Measurements from ENCODE around the gene SLC51A.
"Not testable (repeated sequence)": the region's sequence is repeated elsewhere in the genome, so short reads cannot be mapped to it uniquely, and the experiment has no call there.

Gene SLC51A

GRCh38 chr3:196216089-196216564 lies at the start of gene SLC51A:
Gene SLC51A (plus strand): TSS chr3:196216534. CDS start chr3:196216713, 179 bp downstream.
- Histone ChIP-seq H2AFZ (ENCODE audit: low read length, unreplicated experiment) (no peak within 1 kb of the TSS), H3K36me3 (ENCODE audit: insufficient read depth, low read length) (no peaks in the 10 kb centered on the region), H3K4me1 (ENCODE audit: control insufficient read depth, insufficient read depth, low read length, unreplicated experiment) (peaks cover 15% of the 10 kb centered on the region), H3K79me2 (ENCODE audit: control insufficient read depth, insufficient read depth, low read length, unreplicated experiment) (no peaks in the 10 kb centered on the region), H3K4me3 (ENCODE audit: low read depth, low read length) (no peak within 1 kb of the TSS), H3K27me3 (ENCODE audit: insufficient read depth, low read length) (no peaks in the 10 kb centered on the region), H3K27ac (ENCODE audit: low read depth, low read length) (no peak within 1 kb of the TSS)

GRCh38 chr3:196166741-196167140 lies 49.6 kb upstream of the SLC51A start:
- no peaks in the 10 kb centered on the region for H3K79me2 ChIP-seq (ENCODE audit: control insufficient read depth, insufficient read depth, low read length, unreplicated experiment)
- H3K4me1 ChIP-seq (ENCODE audit: control insufficient read depth, insufficient read depth, low read length, unreplicated experiment), result no peaks in the 10 kb centered on the region
- no peak overlapping the region for H2AFZ ChIP-seq (ENCODE audit: low read length, unreplicated experiment)
- H3K36me3 ChIP-seq (ENCODE audit: insufficient read depth, low read length), result no peaks in the 10 kb centered on the region
- no peak overlapping the region for H3K4me3 ChIP-seq (ENCODE audit: low read depth, low read length)
- no peak overlapping the region for H3K27ac ChIP-seq (ENCODE audit: low read depth, low read length)
- no peaks in the 10 kb centered on the region for H3K27me3 ChIP-seq (ENCODE audit: insufficient read depth, low read length)

GRCh38 chr3:196168808-196169391 lies 47.4 kb upstream of the SLC51A start:
- no peak overlapping the region for H3K4me3 ChIP-seq (ENCODE audit: low read depth, low read length)
- no peaks in the 10 kb centered on the region for H3K36me3 ChIP-seq (ENCODE audit: insufficient read depth, low read length)
- no peak overlapping the region for H2AFZ ChIP-seq (ENCODE audit: low read length, unreplicated experiment)
- H3K4me1 ChIP-seq (ENCODE audit: control insufficient read depth, insufficient read depth, low read length, unreplicated experiment), result no peaks in the 10 kb centered on the region
- H3K27ac ChIP-seq (ENCODE audit: low read depth, low read length), result no peak overlapping the region
- no peaks in the 10 kb centered on the region for H3K79me2 ChIP-seq (ENCODE audit: control insufficient read depth, insufficient read depth, low read length, unreplicated experiment)
- H3K27me3 ChIP-seq (ENCODE audit: insufficient read depth, low read length), result no peaks in the 10 kb centered on the region

GRCh38 chr3:196169836-196170240 lies 46.5 kb upstream of the SLC51A start:
- Histone ChIP-seq H2AFZ (ENCODE audit: low read length, unreplicated experiment) (no peak overlapping the region), H3K27ac (ENCODE audit: low read depth, low read length) (no peak overlapping the region), H3K4me1 (ENCODE audit: control insufficient read depth, insufficient read depth, low read length, unreplicated experiment) (no peaks in the 10 kb centered on the region), H3K36me3 (ENCODE audit: insufficient read depth, low read length) (no peaks in the 10 kb centered on the region), H3K79me2 (ENCODE audit: control insufficient read depth, insufficient read depth, low read length, unreplicated experiment) (no peaks in the 10 kb centered on the region), H3K4me3 (ENCODE audit: low read depth, low read length) (no peak overlapping the region), H3K27me3 (ENCODE audit: insufficient read depth, low read length) (no peaks in the 10 kb centered on the region)

GRCh38 chr3:196170296-196170695 lies 46.0 kb upstream of the SLC51A start:
- H3K27me3 ChIP-seq (ENCODE audit: insufficient read depth, low read length); H3K4me3 ChIP-seq (ENCODE audit: low read depth, low read length); H3K36me3 ChIP-seq (ENCODE audit: insufficient read depth, low read length); H3K79me2 ChIP-seq (ENCODE audit: control insufficient read depth, insufficient read depth, low read length, unreplicated experiment); H2AFZ ChIP-seq (ENCODE audit: low read length, unreplicated experiment); H3K27ac ChIP-seq (ENCODE audit: low read depth, low read length); H3K4me1 ChIP-seq (ENCODE audit: control insufficient read depth, insufficient read depth, low read length, unreplicated experiment): not testable (repeated sequence)

GRCh38 chr3:196174652-196175051 lies 41.7 kb upstream of the SLC51A start:
- Histone ChIP-seq H3K27ac (ENCODE audit: low read depth, low read length) (no peak overlapping the region), H3K4me3 (ENCODE audit: low read depth, low read length) (no peak overlapping the region), H3K27me3 (ENCODE audit: insufficient read depth, low read length) (no peaks in the 10 kb centered on the region), H3K36me3 (ENCODE audit: insufficient read depth, low read length) (no peaks in the 10 kb centered on the region), H2AFZ (ENCODE audit: low read length, unreplicated experiment) (no peak overlapping the region), H3K79me2 (ENCODE audit: control insufficient read depth, insufficient read depth, low read length, unreplicated experiment) (no peaks in the 10 kb centered on the region), H3K4me1 (ENCODE audit: control insufficient read depth, insufficient read depth, low read length, unreplicated experiment) (peaks cover under 1% of the 10 kb centered on the region)

GRCh38 chr3:196175116-196175625 lies 41.2 kb upstream of the SLC51A start:
- peaks cover 4% of the 10 kb centered on the region for H3K4me1 ChIP-seq (ENCODE audit: control insufficient read depth, insufficient read depth, low read length, unreplicated experiment)
- no peak overlapping the region for H3K4me3 ChIP-seq (ENCODE audit: low read depth, low read length)
- no peaks in the 10 kb centered on the region for H3K27me3 ChIP-seq (ENCODE audit: insufficient read depth, low read length)
- H3K36me3 ChIP-seq (ENCODE audit: insufficient read depth, low read length), result no peaks in the 10 kb centered on the region
- no peak overlapping the region for H2AFZ ChIP-seq (ENCODE audit: low read length, unreplicated experiment)
- H3K79me2 ChIP-seq (ENCODE audit: control insufficient read depth, insufficient read depth, low read length, unreplicated experiment), result no peaks in the 10 kb centered on the region
- no peak overlapping the region for H3K27ac ChIP-seq (ENCODE audit: low read depth, low read length)

GRCh38 chr3:196175722-196176121 lies 40.6 kb upstream of the SLC51A start:
- Histone ChIP-seq H3K4me1 (ENCODE audit: control insufficient read depth, insufficient read depth, low read length, unreplicated experiment) (peaks cover 4% of the 10 kb centered on the region), H3K79me2 (ENCODE audit: control insufficient read depth, insufficient read depth, low read length, unreplicated experiment) (no peaks in the 10 kb centered on the region), H3K36me3 (ENCODE audit: insufficient read depth, low read length) (no peaks in the 10 kb centered on the region), H3K27me3 (ENCODE audit: insufficient read depth, low read length) (no peaks in the 10 kb centered on the region), H3K4me3 (ENCODE audit: low read depth, low read length) (no peak overlapping the region), H3K27ac (ENCODE audit: low read depth, low read length) (no peak overlapping the region), H2AFZ (ENCODE audit: low read length, unreplicated experiment) (no peak overlapping the region)

GRCh38 chr3:196177567-196177966 lies 38.8 kb upstream of the SLC51A start:
- no peak overlapping the region for H2AFZ ChIP-seq (ENCODE audit: low read length, unreplicated experiment)
- no peaks in the 10 kb centered on the region for H3K27me3 ChIP-seq (ENCODE audit: insufficient read depth, low read length)
- no peak overlapping the region for H3K4me3 ChIP-seq (ENCODE audit: low read depth, low read length)
- H3K27ac ChIP-seq (ENCODE audit: low read depth, low read length), result no peak overlapping the region
- H3K4me1 ChIP-seq (ENCODE audit: control insufficient read depth, insufficient read depth, low read length, unreplicated experiment), result peaks cover 4% of the 10 kb centered on the region
- no peaks in the 10 kb centered on the region for H3K79me2 ChIP-seq (ENCODE audit: control insufficient read depth, insufficient read depth, low read length, unreplicated experiment)
- no peaks in the 10 kb centered on the region for H3K36me3 ChIP-seq (ENCODE audit: insufficient read depth, low read length)

GRCh38 chr3:196177967-196178366 lies 38.4 kb upstream of the SLC51A start:
- no peak overlapping the region for H3K4me3 ChIP-seq (ENCODE audit: low read depth, low read length)
- H2AFZ ChIP-seq (ENCODE audit: low read length, unreplicated experiment), result no peak overlapping the region
- no peak overlapping the region for H3K27ac ChIP-seq (ENCODE audit: low read depth, low read length)

GRCh38 chr3:196178993-196179379 lies 37.3 kb upstream of the SLC51A start:
- no peak overlapping the region for H2AFZ ChIP-seq (ENCODE audit: low read length, unreplicated experiment)
- no peak overlapping the region for H3K4me3 ChIP-seq (ENCODE audit: low read depth, low read length)
- peaks cover 4% of the 10 kb centered on the region for H3K4me1 ChIP-seq (ENCODE audit: control insufficient read depth, insufficient read depth, low read length, unreplicated experiment)
- no peaks in the 10 kb centered on the region for H3K36me3 ChIP-seq (ENCODE audit: insufficient read depth, low read length)
- no peaks in the 10 kb centered on the region for H3K27me3 ChIP-seq (ENCODE audit: insufficient read depth, low read length)
- no peaks in the 10 kb centered on the region for H3K79me2 ChIP-seq (ENCODE audit: control insufficient read depth, insufficient read depth, low read length, unreplicated experiment)
- H3K27ac ChIP-seq (ENCODE audit: low read depth, low read length), result no peak overlapping the region

More at GRCh38 chr3:196177967-196178366, 38.4 kb upstream of the SLC51A start:
- H3K27me3 ChIP-seq (ENCODE audit: insufficient read depth, low read length), result no peaks in the 10 kb centered on the region
- H3K4me1 ChIP-seq (ENCODE audit: control insufficient read depth, insufficient read depth, low read length, unreplicated experiment), result peaks cover 4% of the 10 kb centered on the region
- H3K79me2 ChIP-seq (ENCODE audit: control insufficient read depth, insufficient read depth, low read length, unreplicated experiment), result no peaks in the 10 kb centered on the region
- no peaks in the 10 kb centered on the region for H3K36me3 ChIP-seq (ENCODE audit: insufficient read depth, low read length)

Measured in ACC112 (cell line).